HCT116 (cell line): Measurements from ENCODE around the gene UQCRC1. TPM values are rescaled to one million over a fixed set of nuclear protein-coding genes. Genes with fewer than 3 reads are reported as not detected.

Source experiments
- ATAC-seq: fragments of 200-7000 bp; cut with Tn5 transposase; 2 replicates; pipeline ENCODE4 v1.9.1; 2020; ENCODE audit warnings: mild to moderate bottlenecking, moderate library complexity
- BruUV-seq: library from RNA; stranded (reverse); fragments of 400-500 nt; replicated peaks from 2 replicates; lab custom pipeline; 2021; lab: Mats Ljungman, UMichigan
- CTCF ChIA-PET: fragments of 300-600 bp; sonication (Branson Sonifier 250); formaldehyde crosslinking; loops from one replicate; lab custom pipeline; 2021; ENCODE audit warnings: antibody characterized with exemption; lab: Charles Lee
- POLR2A ChIA-PET: fragments of 300-600, 350-600 bp; sonication (Branson Sonifier 250); formaldehyde crosslinking; loops from one replicate; lab custom pipeline; 2021; ENCODE audit warnings: antibody characterized with exemption; lab: Charles Lee
- RAD21 ChIA-PET, 2 experiments: fragments of 300-600 bp; sonication (Branson Sonifier 250); formaldehyde crosslinking; loops; one replicate each; lab custom pipeline; 2023; ENCODE audit warnings: low total read pairs in 2 of 2; ENCODE audit not compliant: uncharacterized antibody in 2 of 2, unreplicated experiment in 2 of 2, low non-redundant PET in 1 of 2; lab: Charles Lee
- DNase-seq: peaks from one replicate; pipeline ENCODE4 v3.0.0-alpha.2; 2010; ENCODE audit warnings: low read depth, low spot score
- H2AFZ ChIP-seq: fragments of 200-600 bp; shearing (Covaris generic), sonication (generic); 2 replicates; pipeline ENCODE4 v1.6.1; 2017; ENCODE audit warnings: low read depth, mixed run types, mixed read lengths, antibody characterized with exemption, low read length; ENCODE audit not compliant: poor library complexity, severe bottlenecking
- H3K27ac ChIP-seq: 2 replicates; pipeline ENCODE4 v1.5.1; 2012; ENCODE audit warnings: low read depth, low read length
- H3K27me3 ChIP-seq: fragments of 200-600 bp; sonication (generic); 2 replicates; pipeline ENCODE4 v1.6.1; 2016; ENCODE audit warnings: mixed run types, low read length, mixed read lengths; ENCODE audit not compliant: insufficient read depth
- H3K36me3 ChIP-seq, 2 experiments: fragments of 200-500 bp in 1 of 2; fragments of 200-600 bp in 1 of 2; sonication (Bioruptor generic) in 1 of 2; sonication (generic) in 1 of 2; 2 replicates each; pipeline versions ENCODE4 v1.5.1 to v1.6.1; 2014 to 2016; ENCODE audit warnings: low read length in 2 of 2, inconsistent platforms in 1 of 2, mixed read lengths in 1 of 2, mixed run types in 1 of 2; ENCODE audit not compliant: insufficient read depth in 2 of 2, control insufficient read depth in 1 of 2
- H3K4me1 ChIP-seq, 2 experiments: fragments of 200-600 bp in 1 of 2; sonication (generic) in 1 of 2; 2 replicates each; pipeline versions ENCODE4 v1.5.1 to v1.6.1; 2012 to 2017; ENCODE audit warnings: low read length in 2 of 2, inconsistent platforms in 1 of 2, mild to moderate bottlenecking in 1 of 2, mixed read lengths in 1 of 2, mixed run types in 1 of 2, moderate library complexity in 1 of 2; ENCODE audit not compliant: insufficient read depth in 2 of 2, control insufficient read depth in 1 of 2
- H3K4me2 ChIP-seq: fragments of 200-600 bp; sonication (generic); 2 replicates; pipeline ENCODE4 v1.6.1; 2017; ENCODE audit warnings: mixed run types, low read length, mixed read lengths
- H3K4me3 ChIP-seq, 2 experiments: fragments of 200-600 bp in 1 of 2; sonication (generic) in 1 of 2; replicated peaks in 1 of 2; 2 replicates each; pipeline ENCODE4 v1.5.1; 2011 to 2016; ENCODE audit warnings: low read length in 2 of 2, control low read depth in 1 of 2, low read depth in 1 of 2, mild to moderate bottlenecking in 1 of 2, mixed read lengths in 1 of 2, mixed run types in 1 of 2
- H3K79me2 ChIP-seq: fragments of 200-600 bp; sonication (generic); 2 replicates; pipeline ENCODE4 v1.6.1; 2017; ENCODE audit warnings: mild to moderate bottlenecking, mixed run types, low read length, moderate library complexity, mixed read lengths; ENCODE audit not compliant: insufficient read depth
- H3K9ac ChIP-seq: fragments of 200-600 bp; sonication (generic); 2 replicates; pipeline ENCODE4 v1.6.1; 2016; ENCODE audit warnings: low read length, mixed read lengths
- H3K9me2 ChIP-seq: fragments of 200-600 bp; sonication (generic), shearing (Covaris generic); 2 replicates; pipeline ENCODE4 v1.6.1; 2017; ENCODE audit warnings: mixed run types, mild to moderate bottlenecking, moderate library complexity; ENCODE audit not compliant: insufficient read depth
- H3K9me3 ChIP-seq, 2 experiments: fragments of 200-500 bp in 1 of 2; fragments of 200-600 bp in 1 of 2; sonication (Bioruptor generic) in 1 of 2; sonication (generic) in 1 of 2; 2 replicates each; pipeline ENCODE4 v1.6.1; 2014 to 2017; ENCODE audit warnings: low read length in 2 of 2, mixed read lengths in 2 of 2, inconsistent platforms in 1 of 2, low read depth in 1 of 2, mild to moderate bottlenecking in 1 of 2, mixed run types in 1 of 2, moderate library complexity in 1 of 2; ENCODE audit not compliant: control insufficient read depth in 1 of 2, insufficient read depth in 1 of 2
- H4K20me1 ChIP-seq: fragments of 200-600 bp; sonication (generic), shearing (Covaris generic); 2 replicates; pipeline ENCODE4 v1.6.1; 2017; ENCODE audit warnings: mixed run types, mild to moderate bottlenecking, moderate library complexity; ENCODE audit not compliant: insufficient read depth
- CBX3 ChIP-seq: IDR thresholded peaks from 2 replicates; pipeline ENCODE4 v1.6.1; 2012; ENCODE audit warnings: low read depth
- CEBPB ChIP-seq: IDR thresholded peaks from 2 replicates; pipeline ENCODE4 v1.6.1; 2012; ENCODE audit warnings: low read depth
- EGR1 ChIP-seq: IDR thresholded peaks from 2 replicates; pipeline ENCODE4 v1.6.1; 2012; ENCODE audit warnings: low read depth
- EZH2 ChIP-seq: fragments of 200-600 bp; sonication (generic); IDR thresholded peaks from 2 replicates; pipeline ENCODE4 v1.6.1; 2017; ENCODE audit warnings: antibody characterized with exemption, mixed run types
- FOSL1 ChIP-seq: IDR thresholded peaks from 2 replicates; pipeline ENCODE4 v1.6.1; 2012; ENCODE audit warnings: low read depth
- JUND ChIP-seq: IDR thresholded peaks from 2 replicates; pipeline ENCODE4 v1.6.1; 2012
- POLR2AphosphoS5 ChIP-seq: IDR thresholded peaks from 2 replicates; pipeline ENCODE4 v1.6.1; 2011; ENCODE audit warnings: mild to moderate bottlenecking, low read depth, low read length, moderate library complexity
- RAD21 ChIP-seq: IDR thresholded peaks from 2 replicates; pipeline ENCODE4 v1.6.1; 2012; ENCODE audit warnings: low read depth, mild to moderate bottlenecking
- SIN3A ChIP-seq: IDR thresholded peaks from 2 replicates; pipeline ENCODE4 v1.6.1; 2012; ENCODE audit warnings: low read depth
- SP1 ChIP-seq: IDR thresholded peaks from 2 replicates; pipeline ENCODE4 v1.6.1; 2012; ENCODE audit warnings: low read depth
- SRF ChIP-seq: IDR thresholded peaks from 2 replicates; pipeline ENCODE4 v1.6.1; 2012; ENCODE audit warnings: low read depth
- TCF7L2 ChIP-seq: IDR thresholded peaks from 2 replicates; pipeline ENCODE4 v1.7.0; 2011; ENCODE audit warnings: borderline replicate concordance, inconsistent platforms; ENCODE audit not compliant: insufficient read depth, insufficient read length; ENCODE audit errors: extremely low read depth
- YY1 ChIP-seq: IDR thresholded peaks from 2 replicates; pipeline ENCODE4 v1.6.1; 2011; ENCODE audit warnings: low read length, low read depth, moderate library complexity, mild to moderate bottlenecking; ENCODE audit not compliant: insufficient replicate concordance; ENCODE audit errors: extremely low read depth
- ZNF274 ChIP-seq: fragments of 200-500 bp; sonication (Bioruptor generic); IDR thresholded peaks from 2 replicates; pipeline ENCODE4 v1.6.1; 2014; ENCODE audit warnings: mild to moderate bottlenecking, low read depth, low read length, inconsistent platforms
- intact Hi-C: fragments of 100-400 bp; cut with micrococcal nuclease; formaldehyde crosslinking; loops from 2 replicates; pipeline ENCODE4 v1.10.0; 2022
- total RNA-seq: library from RNA; stranded (reverse); gene quantifications from one replicate; pipeline ENCODE4 v1.2.1, GENCODE V29; 2021; ENCODE audit not compliant: unreplicated experiment
- TF ChIP-seq, protein P1 (sequence below): IDR thresholded peaks from 2 replicates; pipeline ENCODE4 v1.6.1; 2012
- TF ChIP-seq, protein P2 (sequence below): IDR thresholded peaks from 2 replicates; pipeline ENCODE4 v1.6.1; 2012
- TF ChIP-seq, protein P3 (sequence below), 3 experiments: fragments of 200-600 bp in 1 of 3; sonication (generic) in 1 of 3; IDR thresholded peaks in 2 of 3; conservative IDR thresholded peaks in 1 of 3; 2 replicates each; pipeline ENCODE4 v1.5.1; 2012 to 2017; ENCODE audit warnings: low read depth in 2 of 3, low read length in 2 of 3, antibody characterized with exemption in 1 of 3, borderline replicate concordance in 1 of 3, control low read depth in 1 of 3, mild to moderate bottlenecking in 1 of 3, mixed read lengths in 1 of 3, mixed run types in 1 of 3, moderate library complexity in 1 of 3; ENCODE audit not compliant: insufficient read depth in 1 of 3

Gene UQCRC1
- total RNA-seq, 1 experiment from 2014 or later, result 318 TPM

DNA sequence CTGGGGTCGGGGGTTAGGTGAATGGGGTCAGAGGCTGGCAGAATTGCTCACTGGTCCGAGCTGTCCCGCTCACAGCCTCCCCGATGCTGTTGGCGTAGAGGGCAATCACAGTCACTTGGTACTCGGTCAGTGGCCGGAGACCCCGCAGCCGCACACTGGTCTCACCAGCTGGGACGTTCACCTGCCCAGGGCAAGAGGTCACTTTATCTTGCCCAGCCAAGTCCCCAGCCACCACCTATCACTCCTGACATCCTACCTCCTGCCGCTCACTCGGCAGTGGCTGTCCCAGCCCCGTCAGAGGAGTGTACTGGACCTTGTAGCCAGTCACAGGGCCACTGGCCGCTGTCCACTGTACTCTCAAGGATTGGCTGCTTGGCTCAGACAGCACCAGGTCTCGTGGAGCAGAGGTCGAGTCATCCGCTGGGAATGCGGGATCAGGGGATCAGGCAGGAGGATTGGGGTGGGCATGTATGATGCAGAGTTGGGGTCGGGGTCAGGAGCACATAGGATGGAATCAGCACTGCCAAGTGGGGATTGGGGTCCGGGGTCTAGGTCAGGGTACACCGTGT lies 16.8 kb downstream of the UQCRC1 start:
- H3K4me1 ChIP-seq, result peaks cover 11 to 21% of the 10 kb centered on the region in 2 experiments
- BruUV-seq, result no TSS peak

DNA sequence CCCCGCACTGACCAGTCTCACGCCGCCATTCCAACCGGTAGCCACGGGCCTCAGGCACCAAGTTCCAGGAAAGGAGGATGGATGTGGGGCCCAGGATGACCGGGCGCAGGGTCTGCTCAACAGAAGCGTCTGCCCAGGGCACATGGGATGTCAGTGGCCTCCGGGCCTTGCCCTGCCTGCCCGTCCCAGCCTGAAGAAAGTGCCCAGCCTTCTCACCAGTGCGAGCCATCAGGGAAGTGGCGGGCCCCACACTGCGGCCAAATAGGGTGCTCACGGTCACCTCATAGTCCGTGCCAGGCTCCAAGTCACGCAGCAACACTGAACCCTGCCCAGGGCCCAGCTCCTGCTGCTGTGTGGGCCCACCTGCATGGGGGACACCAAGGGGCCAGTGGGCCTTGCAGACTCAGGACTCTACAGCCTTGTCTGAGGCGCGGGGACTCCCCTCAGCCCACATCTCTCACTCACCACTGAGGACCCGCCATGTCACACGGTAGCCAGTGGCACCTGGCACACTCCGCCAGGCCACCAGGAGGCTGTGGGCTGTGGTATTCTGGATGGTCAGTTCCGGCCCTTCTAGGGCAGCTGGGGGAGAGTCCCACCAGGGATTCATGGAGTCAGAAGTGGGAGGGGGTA lies 17.4 kb downstream of the UQCRC1 start:
- H3K27ac ChIP-seq, result no peak overlapping the region
- H3K9me2 ChIP-seq, result no peaks in the 10 kb centered on the region
- no peak overlapping the region for H3K9ac ChIP-seq
- ChIA-PET CTCF (no interaction called here), RAD21 (no interaction called here), POLR2A (no interaction called here)
- no TSS peak for BruUV-seq
- no peaks in the 10 kb centered on the region for H3K27me3 ChIP-seq
- DNase-seq, result no peak
- no peak overlapping the region for H2AFZ ChIP-seq
- no peak for ATAC-seq
- no peaks in the 10 kb centered on the region for H4K20me1 ChIP-seq
- H3K4me2 ChIP-seq, result no peak overlapping the region
- H3K36me3 ChIP-seq, result no peaks in the 10 kb centered on the region
- intact Hi-C loops, result no loop called here
- H3K4me3 ChIP-seq, result no peak overlapping the region
- peaks cover 11 to 21% of the 10 kb centered on the region in 2 experiments for H3K4me1 ChIP-seq
- no peaks in the 10 kb centered on the region for H3K9me3 ChIP-seq
- no peaks in the 10 kb centered on the region for H3K79me2 ChIP-seq
- TF ChIP-seq CEBPB (no peak), SIN3A (no peak), EGR1 (no peak), YY1 (no peak), FOSL1 (no peak), SRF (no peak), TCF7L2 (no peak), SP1 (no peak), RAD21 (no peak), EZH2 (no peak)
- TF ChIP-seq, protein P1, sequence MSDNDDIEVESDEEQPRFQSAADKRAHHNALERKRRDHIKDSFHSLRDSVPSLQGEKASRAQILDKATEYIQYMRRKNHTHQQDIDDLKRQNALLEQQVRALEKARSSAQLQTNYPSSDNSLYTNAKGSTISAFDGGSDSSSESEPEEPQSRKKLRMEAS, result no peak
- TF ChIP-seq, protein P2, sequence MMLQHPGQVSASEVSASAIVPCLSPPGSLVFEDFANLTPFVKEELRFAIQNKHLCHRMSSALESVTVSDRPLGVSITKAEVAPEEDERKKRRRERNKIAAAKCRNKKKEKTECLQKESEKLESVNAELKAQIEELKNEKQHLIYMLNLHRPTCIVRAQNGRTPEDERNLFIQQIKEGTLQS, result no peak
- TF ChIP-seq, protein P3, sequence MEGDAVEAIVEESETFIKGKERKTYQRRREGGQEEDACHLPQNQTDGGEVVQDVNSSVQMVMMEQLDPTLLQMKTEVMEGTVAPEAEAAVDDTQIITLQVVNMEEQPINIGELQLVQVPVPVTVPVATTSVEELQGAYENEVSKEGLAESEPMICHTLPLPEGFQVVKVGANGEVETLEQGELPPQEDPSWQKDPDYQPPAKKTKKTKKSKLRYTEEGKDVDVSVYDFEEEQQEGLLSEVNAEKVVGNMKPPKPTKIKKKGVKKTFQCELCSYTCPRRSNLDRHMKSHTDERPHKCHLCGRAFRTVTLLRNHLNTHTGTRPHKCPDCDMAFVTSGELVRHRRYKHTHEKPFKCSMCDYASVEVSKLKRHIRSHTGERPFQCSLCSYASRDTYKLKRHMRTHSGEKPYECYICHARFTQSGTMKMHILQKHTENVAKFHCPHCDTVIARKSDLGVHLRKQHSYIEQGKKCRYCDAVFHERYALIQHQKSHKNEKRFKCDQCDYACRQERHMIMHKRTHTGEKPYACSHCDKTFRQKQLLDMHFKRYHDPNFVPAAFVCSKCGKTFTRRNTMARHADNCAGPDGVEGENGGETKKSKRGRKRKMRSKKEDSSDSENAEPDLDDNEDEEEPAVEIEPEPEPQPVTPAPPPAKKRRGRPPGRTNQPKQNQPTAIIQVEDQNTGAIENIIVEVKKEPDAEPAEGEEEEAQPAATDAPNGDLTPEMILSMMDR (IDR thresholded peaks at IDR 0.05 in 2 of 3, conservative IDR thresholded peaks at IDR 0.05 in 1 of 3; ENCODE audit: borderline replicate concordance in 1 of 3, insufficient read depth in 1 of 3, low read depth in 2 of 3, low read length in 2 of 3), result no peak

More for the DNA sequence above, 16.8 kb downstream of the UQCRC1 start:
- POLR2A ChIA-PET, result no interaction called here
- Histone ChIP-seq H3K4me3 (no peak overlapping the region), H3K9ac (no peak overlapping the region), H3K36me3 (peaks cover 0 to under 1% of the 10 kb centered on the region in 2 experiments; a peak in 1 of 4 replicates), H3K4me2 (no peak overlapping the region), H3K79me2 (no peaks in the 10 kb centered on the region), H3K9me3 (no peaks in the 10 kb centered on the region), H4K20me1 (no peaks in the 10 kb centered on the region), H3K27ac (no peak overlapping the region), H3K9me2 (no peaks in the 10 kb centered on the region), H3K27me3 (no peaks in the 10 kb centered on the region), H2AFZ (no peak overlapping the region)
- TF ChIP-seq RAD21, result no peak
- TF ChIP-seq EGR1, result no peak
- no peak for TF ChIP-seq SIN3A
- TF ChIP-seq EZH2, result no peak
- TF ChIP-seq POLR2AphosphoS5, result no peak
- no peak for TF ChIP-seq ZNF274
- no peak for TF ChIP-seq JUND
- no peak for TF ChIP-seq CBX3
- no peak for TF ChIP-seq YY1
- RAD21 ChIA-PET, result no interaction called here
- intact Hi-C loops, result no loop called here
- ATAC-seq (no peak), DNase-seq (no peak)
- CTCF ChIA-PET, result no interaction called here
